Measurements from ENCODE around the gene NUP155.
"Not testable (repeated sequence)": the region's sequence is repeated elsewhere in the genome, so short reads cannot be mapped to it uniquely, and the experiment has no call there.

- TF ChIP-seq CTCF (tag by site-specific recombination; IDR thresholded peaks at IDR 0.05); REST (tag by site-specific recombination; IDR thresholded peaks at IDR 0.05); ZNF777 (tag by site-specific recombination; IDR thresholded peaks at IDR 0.05; ENCODE audit: borderline replicate concordance); ZNF274 (IDR thresholded peaks at IDR 0.05; ENCODE audit: low read length); ZNF274 (tag by site-specific recombination; IDR thresholded peaks at IDR 0.05; ENCODE audit: borderline replicate concordance); ZFP37 (tag by site-specific recombination; IDR thresholded peaks at IDR 0.05); PBX3 (CRISPR knock-in tag; IDR thresholded peaks at IDR 0.05); ZNF214 (tag by site-specific recombination; IDR thresholded peaks at IDR 0.05; ENCODE audit: borderline replicate concordance); ZNF654 (tag by site-specific recombination; IDR thresholded peaks at IDR 0.05; ENCODE audit: low read depth); ZNF24 (tag by site-specific recombination; IDR thresholded peaks at IDR 0.05): not testable (repeated sequence)
- TF ChIP-seq, protein P1, sequence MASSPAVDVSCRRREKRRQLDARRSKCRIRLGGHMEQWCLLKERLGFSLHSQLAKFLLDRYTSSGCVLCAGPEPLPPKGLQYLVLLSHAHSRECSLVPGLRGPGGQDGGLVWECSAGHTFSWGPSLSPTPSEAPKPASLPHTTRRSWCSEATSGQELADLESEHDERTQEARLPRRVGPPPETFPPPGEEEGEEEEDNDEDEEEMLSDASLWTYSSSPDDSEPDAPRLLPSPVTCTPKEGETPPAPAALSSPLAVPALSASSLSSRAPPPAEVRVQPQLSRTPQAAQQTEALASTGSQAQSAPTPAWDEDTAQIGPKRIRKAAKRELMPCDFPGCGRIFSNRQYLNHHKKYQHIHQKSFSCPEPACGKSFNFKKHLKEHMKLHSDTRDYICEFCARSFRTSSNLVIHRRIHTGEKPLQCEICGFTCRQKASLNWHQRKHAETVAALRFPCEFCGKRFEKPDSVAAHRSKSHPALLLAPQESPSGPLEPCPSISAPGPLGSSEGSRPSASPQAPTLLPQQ (tag by site-specific recombination; IDR thresholded peaks at IDR 0.05) = not testable (repeated sequence)
Observed at GRCh38 chr5:37378066-37378465, 7.2 kb upstream of the NUP155 start.
